Stomach (tissue), 4 donors: Measurements from ENCODE around the gene KDM2B.

Experiments
- CTCF ChIP-seq, 7 experiments: fragments of 450-650 bp in 4 of 7; fragments of 200-600 bp in 3 of 7; sonication (generic) in 3 of 7; IDR thresholded peaks; one replicate each; pipeline ENCODE4 v1.5.1; 2016 to 2019; ENCODE audit warnings: antibody characterized with exemption in 7 of 7, control low read depth in 2 of 7, mild to moderate bottlenecking in 1 of 7
- POLR2AphosphoS5 ChIP-seq, 3 donors: sonication (generic); formaldehyde crosslinking; IDR thresholded peaks; one replicate each; pipeline ENCODE4 v1.6.1; 2016; ENCODE audit warnings: antibody characterized with exemption in 3 of 3

GRCh38 chr12:121392325-121392716 lies 188.5 kb downstream of the KDM2B start:
- TF ChIP-seq POLR2AphosphoS5 (IDR thresholded peaks at IDR 0.05) (no peak), CTCF (IDR thresholded peaks at IDR 0.05) (no peak)
